GM23338 (cell line): ENCODE measurements around the gene SMIM41. TPM values are rescaled to one million over a fixed set of nuclear protein-coding genes. Genes with fewer than 3 reads are reported as not detected.

Experiments used
- ATAC-seq: fragments of 200-7000 bp; cut with Tn5 transposase; 3 replicates; pipeline ENCODE4 v1.9.1; 2020
- DNase-seq: peaks from one replicate; pipeline ENCODE4 v3.0.0-alpha.2; 2015; ENCODE audit warnings: low spot score
- H2AFZ ChIP-seq: fragments of 200-600 bp; sonication (generic); 2 replicates; pipeline ENCODE4 v1.8.0; 2016; ENCODE audit warnings: antibody characterized with exemption, mild to moderate bottlenecking, moderate library complexity
- H3F3A ChIP-seq: fragments of 200-600 bp; sonication (generic); replicated peaks from 2 replicates; pipeline ENCODE4 v1.8.0; 2017; ENCODE audit warnings: antibody characterized with exemption, mixed run types, low read depth
- H3K27ac ChIP-seq: fragments of 200-600 bp; sonication (generic); 2 replicates; pipeline ENCODE4 v1.6.1; 2016; ENCODE audit warnings: low read depth
- H3K27me3 ChIP-seq: fragments of 200-600 bp; sonication (generic); 2 replicates; pipeline ENCODE4 v1.8.0; 2016; ENCODE audit warnings: mild to moderate bottlenecking, mixed run types, moderate library complexity; ENCODE audit not compliant: insufficient read depth
- H3K36me3 ChIP-seq: fragments of 200-600 bp; sonication (generic); 2 replicates; pipeline ENCODE4 v1.8.0; 2016; ENCODE audit warnings: mild to moderate bottlenecking; ENCODE audit not compliant: insufficient read depth
- H3K4me1 ChIP-seq: fragments of 200-600 bp; sonication (generic); 2 replicates; pipeline ENCODE4 v1.8.0; 2016; ENCODE audit warnings: mild to moderate bottlenecking, moderate library complexity; ENCODE audit not compliant: insufficient read depth
- H3K4me2 ChIP-seq: fragments of 200-600 bp; sonication (generic); 2 replicates; pipeline ENCODE4 v1.7.1; 2017; ENCODE audit warnings: mixed run types
- H3K4me3 ChIP-seq: fragments of 200-600 bp; sonication (generic); 2 replicates; pipeline ENCODE4 v1.6.1; 2016; ENCODE audit warnings: mixed run types
- H3K79me2 ChIP-seq: fragments of 200-600 bp; sonication (generic); replicated peaks from 2 replicates; pipeline ENCODE4 v1.8.0; 2017; ENCODE audit warnings: mild to moderate bottlenecking; ENCODE audit not compliant: insufficient read depth
- H3K9me2 ChIP-seq: fragments of 200-600 bp; sonication (generic); 2 replicates; pipeline ENCODE4 v1.8.0; 2017; ENCODE audit not compliant: insufficient read depth
- H4K20me1 ChIP-seq: fragments of 200-600 bp; sonication (generic); replicated peaks from 2 replicates; pipeline ENCODE4 v1.8.0; 2017; ENCODE audit warnings: mild to moderate bottlenecking; ENCODE audit not compliant: insufficient read depth
- H3K27ac Mint-ChIP-seq: 2 replicates; pipeline ENCODE4 v1.8.0; 2020; ENCODE audit warnings: inconsistent platforms, mild to moderate bottlenecking, moderate library complexity, mixed read lengths
- H3K27me3 Mint-ChIP-seq: 3 replicates; pipeline ENCODE4 v1.8.0; 2022; ENCODE audit warnings: low read depth, mild to moderate bottlenecking, moderate library complexity, mixed read lengths, inconsistent platforms; ENCODE audit not compliant: insufficient read depth, poor library complexity
- H3K36me3 Mint-ChIP-seq: 3 replicates; pipeline ENCODE4 v1.8.0; 2021; ENCODE audit warnings: low read depth, mild to moderate bottlenecking, inconsistent platforms, moderate library complexity, mixed read lengths
- H3K4me1 Mint-ChIP-seq: 3 replicates; pipeline ENCODE4 v1.8.0; 2020; ENCODE audit warnings: mild to moderate bottlenecking, inconsistent platforms, mixed read lengths
- H3K4me3 Mint-ChIP-seq: 3 replicates; pipeline ENCODE4 v1.8.0; 2021; ENCODE audit warnings: moderate library complexity, mild to moderate bottlenecking, inconsistent platforms, mixed read lengths
- H3K9me3 Mint-ChIP-seq: 3 replicates; pipeline ENCODE4 v1.8.0; 2020; ENCODE audit warnings: moderate library complexity, mild to moderate bottlenecking, inconsistent platforms, mixed read lengths
- CREB1 ChIP-seq: fragments of 250-450 bp; sonication (Bioruptor Pico); IDR thresholded peaks from 2 replicates; pipeline ENCODE4 v1.5.0; 2020; ENCODE audit warnings: low read depth, mild to moderate bottlenecking, moderate library complexity
- CTCF ChIP-seq, 2 experiments: fragments of 200-600 bp in 1 of 2; sonication (generic) in 1 of 2; conservative IDR thresholded peaks; 2 replicates each; pipeline versions ENCODE4 v1.5.1 to v1.6.1; 2016 to 2017; ENCODE audit warnings: antibody characterized with exemption in 2 of 2, low read depth in 2 of 2, mild to moderate bottlenecking in 2 of 2, moderate library complexity in 1 of 2
- EZH2 ChIP-seq: fragments of 200-600 bp; sonication (generic); IDR thresholded peaks from one replicate; pipeline ENCODE4 v1.8.0; 2017; ENCODE audit warnings: antibody characterized with exemption, mild to moderate bottlenecking, low read depth; ENCODE audit not compliant: unreplicated experiment
- EZH2phosphoT487 ChIP-seq: fragments of 200-600 bp; sonication (generic); IDR thresholded peaks from one replicate; pipeline ENCODE4 v1.8.1; 2018; ENCODE audit warnings: antibody characterized with exemption; ENCODE audit not compliant: unreplicated experiment
- NANOG ChIP-seq: IDR thresholded peaks from 2 replicates; pipeline ENCODE4 v1.6.1; 2016; ENCODE audit warnings: antibody characterized with exemption, borderline replicate concordance
- POLR2AphosphoS5 ChIP-seq: IDR thresholded peaks from 2 replicates; pipeline ENCODE4 v1.6.1; 2016; ENCODE audit warnings: antibody characterized with exemption, low read depth
- STAT1 ChIP-seq: IDR thresholded peaks from one replicate; pipeline ENCODE4 v1.6.1; 2016; ENCODE audit warnings: antibody characterized with exemption; ENCODE audit not compliant: unreplicated experiment
- ZNF114 ChIP-seq: fragments of 250-450 bp; sonication (Bioruptor Pico); IDR thresholded peaks from 2 replicates; pipeline ENCODE4 v1.5.0; 2020; ENCODE audit warnings: mild to moderate bottlenecking, moderate library complexity
- ZNF462 ChIP-seq: fragments of 250-450 bp; sonication (Bioruptor Pico); IDR thresholded peaks from 2 replicates; pipeline ENCODE4 v1.5.0; 2020; ENCODE audit warnings: mild to moderate bottlenecking, moderate library complexity
- polyA plus RNA-seq: library from polyadenylated mRNA; unstranded; fragments of >200 nt; fragmentation: Nextera tagmentation; extraction: Ambion mirVana; gene quantifications from 2 replicates; pipeline ENCODE4 v1.2.1, GENCODE V29; 2016
- total RNA-seq: library from RNA; depleted of rRNA; stranded (reverse); fragments of >200 nt; shearing (Covaris generic); gene quantifications from 2 replicates; pipeline ENCODE4 v1.2.3, GENCODE V29; 2014

SMIM41 gene
- total and polyA plus RNA-seq, 2 experiments from 2014 or later: 0.66 TPM

- H3K36me3 ChIP-seq: no peaks in the 10 kb centered on the region
- H3K4me2 ChIP-seq: peak within 1 kb of the TSS; percentile 98
- H4K20me1 ChIP-seq: peaks cover 30% of the 10 kb centered on the region
- peaks cover 2% of the 10 kb centered on the region; the same call in 1 of the 2 replicates for H3F3A ChIP-seq
- Mint-ChIP-seq H3K27ac (no peak within 1 kb of the TSS), H3K27me3 (peaks cover 34% of the 10 kb centered on the region), H3K9me3 (no peaks in the 10 kb centered on the region; the same call in 2 of the 3 replicates), H3K4me3 (peak within 1 kb of the TSS; percentile 78), H3K4me1 (peaks cover 28% of the 10 kb centered on the region), H3K36me3 (peaks cover 3% of the 10 kb centered on the region; the same call in 1 of the 3 replicates)
- no peak within 1 kb of the TSS for H2AFZ ChIP-seq
- H3K27ac ChIP-seq: no peak within 1 kb of the TSS
- peak; percentile 69 for ATAC-seq
- H3K79me2 ChIP-seq: no peaks in the 10 kb centered on the region
- H3K4me3 ChIP-seq: peak within 1 kb of the TSS; percentile 86
- peaks cover 18% of the 10 kb centered on the region for H3K4me1 ChIP-seq
- H3K27me3 ChIP-seq: peaks cover 51% of the 10 kb centered on the region
- no peaks in the 10 kb centered on the region for H3K9me2 ChIP-seq
- no peak for TF ChIP-seq EZH2
- TF ChIP-seq ZNF462 (CRISPR knock-in tag): no peak
- TF ChIP-seq CTCF (conservative IDR thresholded peaks at IDR 0.05; ENCODE audit: low read depth in 2 of 2): no peak
- peak; percentile 73 for TF ChIP-seq CREB1
- TF ChIP-seq NANOG: no peak
- TF ChIP-seq EZH2phosphoT487: no peak
- TF ChIP-seq STAT1: no peak
- no peak for TF ChIP-seq ZNF114 (CRISPR knock-in tag)
- peak; percentile 72 for TF ChIP-seq POLR2AphosphoS5
- DNase-seq: peak; percentile 93
Measured at GRCh38 chr12:52050758-52051541, 28.6 kb upstream of the SMIM41 start, which contains the start of gene NR4A1. TSS of gene NR4A1 (plus strand) at chr12:52051442. CDS start at chr12:52054329, 2,887 bp downstream.
